HG02678 (cell line): ENCODE measurements around the gene LIMA1.
"Not testable (repeated sequence)": the region's sequence is repeated elsewhere in the genome, so short reads cannot be mapped to it uniquely, and the experiment has no call there.

Experiments
- ATAC-seq: cut with Tn5 transposase; IDR thresholded peaks from one replicate; pipeline ENCODE4 v1.9.1; 2021; ENCODE audit warnings: mild to moderate bottlenecking, moderate library complexity; ENCODE audit not compliant: unreplicated experiment

LIMA1 gene

DNA sequence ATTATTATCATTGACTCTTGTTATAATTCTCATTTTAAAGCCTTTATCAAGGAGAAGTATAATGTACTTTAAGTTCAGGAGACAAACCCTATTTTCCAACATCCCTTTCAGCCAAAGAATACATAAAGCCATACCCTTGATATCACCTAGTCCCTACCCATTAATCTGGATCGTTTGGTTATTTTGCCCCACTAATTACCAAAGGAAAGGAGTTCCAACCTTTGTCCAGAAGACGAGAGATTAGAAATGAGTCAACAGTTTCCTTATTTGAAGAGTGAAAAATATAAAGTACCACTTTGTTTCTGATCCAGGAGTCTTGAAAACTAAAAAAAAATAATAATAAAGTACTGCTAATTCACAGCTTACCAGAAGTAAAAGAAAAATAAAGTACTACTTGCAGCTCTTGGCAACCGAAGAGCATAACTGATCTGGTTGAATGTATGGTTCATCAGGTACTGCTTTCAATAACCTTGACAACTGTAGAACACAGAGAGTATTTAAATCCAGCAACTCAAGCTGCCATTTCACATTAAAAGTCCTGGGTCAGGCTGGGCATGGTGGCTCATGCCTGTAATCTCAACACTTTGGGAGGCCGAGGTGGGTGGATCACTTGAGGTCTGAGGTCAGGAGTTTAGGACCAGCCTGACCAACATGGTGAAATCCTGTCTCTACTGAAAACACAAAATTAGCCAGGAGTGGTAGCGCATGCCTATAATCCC is 33.7 kb downstream of the LIMA1 start:
- ATAC-seq, result no peak

DNA sequence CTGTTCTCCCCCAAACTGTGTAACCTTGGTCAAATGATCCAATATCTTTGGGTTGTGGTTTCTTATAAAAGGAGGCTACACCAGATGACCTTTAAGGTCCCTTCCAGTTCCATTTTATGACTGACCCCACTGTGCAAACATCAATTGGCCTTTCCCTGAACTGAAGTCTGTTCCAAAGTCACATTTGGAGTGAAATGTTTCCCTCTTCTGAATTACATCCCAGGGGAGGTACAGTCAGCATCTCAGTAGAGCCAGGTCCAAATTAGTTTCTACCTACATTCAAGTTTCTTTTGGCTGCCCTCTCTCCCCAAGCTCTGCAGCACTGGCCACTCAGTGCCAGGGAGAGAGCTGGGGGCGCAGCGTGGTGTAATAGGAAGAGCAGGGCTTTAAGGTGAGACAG is 34.4 kb downstream of the LIMA1 start:
- no peak for ATAC-seq

- no peak for ATAC-seq
These were observed 34.9 kb downstream of the LIMA1 start for GRCh38 chr12:50248411-50248810.

GRCh38 chr12:50247665-50248064 is 35.7 kb downstream of the LIMA1 start:
- ATAC-seq, result not testable (repeated sequence)

DNA sequence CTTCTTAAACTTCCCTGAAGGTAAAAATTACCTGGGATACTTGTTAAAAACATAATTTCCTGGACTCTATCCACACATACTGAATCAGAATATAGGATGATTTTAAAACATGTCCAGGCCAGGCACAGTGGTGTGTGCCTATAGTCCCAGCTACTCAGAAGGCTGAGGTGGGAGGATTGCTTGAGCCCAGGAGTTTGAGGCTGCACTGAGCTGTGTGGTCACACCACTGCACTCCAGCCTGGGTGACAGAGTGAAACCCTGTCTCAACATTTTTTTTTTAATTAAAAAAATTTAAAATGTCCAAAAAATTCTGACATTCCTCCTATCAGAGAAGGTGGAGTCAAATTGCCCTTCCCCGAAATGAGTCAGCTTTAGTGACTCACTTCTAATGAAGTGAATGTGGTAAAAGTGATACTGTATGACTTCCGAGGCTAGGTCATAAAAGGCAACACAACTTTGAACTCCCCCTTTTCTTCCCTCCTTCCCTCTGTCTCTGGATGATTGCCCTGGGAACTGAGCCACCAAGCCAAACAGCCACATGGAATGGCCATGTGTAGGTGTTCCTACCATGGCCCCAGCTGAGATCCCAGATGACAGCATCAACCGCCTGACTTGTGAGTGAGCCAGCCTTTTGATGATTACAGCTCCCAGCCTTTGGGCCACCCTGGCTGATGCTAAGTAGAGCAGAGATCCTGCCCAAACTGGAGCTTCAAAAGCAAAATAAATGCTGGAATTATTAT is 36.3 kb downstream of the LIMA1 start:
- ATAC-seq, result no peak

DNA sequence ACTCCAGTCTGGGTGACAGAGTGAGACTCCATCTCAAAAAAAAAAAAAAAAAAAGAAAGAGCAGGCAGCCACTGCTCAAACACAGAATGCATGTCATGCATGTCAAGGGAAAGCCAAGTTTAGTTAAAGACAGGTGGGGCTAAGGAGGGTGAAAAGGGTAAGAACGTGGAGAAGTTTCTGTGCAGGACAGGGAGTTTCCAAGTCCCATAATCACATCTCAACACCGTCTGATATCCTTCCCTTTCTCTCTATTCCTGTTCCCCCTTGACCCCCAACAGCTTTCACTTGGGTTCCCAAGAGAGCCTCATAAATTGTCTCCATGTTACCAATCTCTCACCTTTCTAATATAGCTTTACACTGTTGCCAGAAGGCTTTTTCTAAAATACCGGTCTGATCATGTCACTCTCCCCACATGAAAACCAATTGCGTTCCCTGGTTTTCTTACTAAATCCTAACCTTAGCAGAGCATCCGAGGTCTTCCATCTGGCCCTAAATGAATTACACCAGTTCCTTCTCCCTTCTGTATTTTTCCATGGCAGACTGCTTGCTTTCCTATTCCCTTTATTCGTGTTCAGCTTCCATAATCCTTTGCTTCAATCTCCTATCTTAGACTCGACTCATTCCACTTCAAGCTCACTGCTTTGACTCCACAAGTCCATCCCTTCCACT is 37.0 kb downstream of the LIMA1 start:
- ATAC-seq, result no peak

- no peak for ATAC-seq
These were observed 39.8 kb downstream of the LIMA1 start for GRCh38 chr12:50243507-50243906.

GRCh38 chr12:50242751-50243191 is 40.5 kb downstream of the LIMA1 start:
- ATAC-seq, result no peak

DNA sequence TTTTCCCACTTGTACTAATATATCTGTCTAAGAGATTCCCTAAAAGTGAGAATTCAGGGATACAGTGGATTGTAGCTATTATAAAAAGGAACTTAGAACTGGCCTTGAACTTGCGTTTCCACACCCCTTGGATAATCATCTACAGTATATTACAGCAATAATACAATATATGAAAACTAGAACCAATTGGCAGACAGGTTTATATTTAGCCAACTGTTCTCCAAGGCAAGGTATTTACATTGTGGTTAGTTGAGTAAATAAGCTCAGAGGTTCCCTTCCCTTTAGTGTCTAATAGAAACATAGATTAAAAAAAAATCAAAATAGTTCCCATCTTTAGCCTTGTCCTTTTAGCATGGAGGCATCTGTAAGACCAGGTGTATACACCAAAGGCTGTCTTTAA is 42.1 kb downstream of the LIMA1 start:
- ATAC-seq, result no peak

DNA sequence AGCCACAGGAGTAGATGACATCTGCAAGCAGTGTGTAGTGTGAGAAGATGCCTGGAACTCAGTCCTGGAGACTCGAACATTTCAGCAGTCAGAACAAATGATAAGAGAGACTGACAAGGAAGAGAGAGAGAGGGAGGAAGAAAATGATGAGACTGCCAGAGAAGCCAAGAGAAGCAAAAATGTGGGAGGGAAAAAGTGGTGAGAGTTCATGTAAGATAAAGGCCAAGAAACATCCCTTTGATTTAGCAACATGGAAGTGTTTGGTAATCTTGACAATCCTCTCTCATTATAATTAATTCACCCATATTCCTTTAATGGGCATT is 42.6 kb downstream of the LIMA1 start:
- no peak for ATAC-seq

DNA sequence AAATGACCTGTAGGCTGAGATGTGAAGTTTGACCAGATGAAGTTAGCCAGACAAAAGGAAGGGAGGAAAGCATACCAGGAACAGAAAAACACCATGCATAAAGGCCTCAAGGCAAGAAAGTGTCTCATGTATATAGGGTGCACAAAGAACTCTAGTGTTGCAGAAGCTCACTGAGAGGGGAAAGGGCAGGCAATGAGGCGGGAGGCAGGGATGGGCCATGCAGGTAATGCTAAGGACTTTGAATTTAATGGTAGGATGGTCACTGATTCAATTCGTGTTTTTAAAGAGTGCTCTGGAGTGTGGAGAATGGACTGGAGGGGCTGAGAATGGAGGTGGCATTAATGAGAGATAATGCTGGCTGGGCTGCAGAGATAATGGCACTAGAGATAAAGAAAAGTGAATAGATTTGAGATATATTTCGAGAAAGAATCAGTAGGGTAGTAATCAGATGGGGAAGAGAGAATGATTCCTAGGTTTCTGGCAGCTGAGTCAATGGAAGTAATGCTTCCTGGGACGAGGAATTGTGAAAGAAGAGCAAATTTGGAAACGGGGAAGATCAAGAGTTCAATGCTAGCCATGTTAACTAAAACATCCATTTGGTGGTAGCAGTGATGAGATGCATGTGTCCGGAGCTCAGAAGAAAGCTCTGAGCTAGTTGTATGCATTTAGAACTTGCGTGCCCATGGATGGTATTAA is 43.1 kb downstream of the LIMA1 start:
- ATAC-seq, result no peak

GRCh38 chr12:50239355-50239891 is 43.9 kb downstream of the LIMA1 start:
- ATAC-seq, result no peak

- no peak for ATAC-seq
These were observed 49.0 kb downstream of the LIMA1 start for GRCh38 chr12:50234347-50234746.

GRCh38 chr12:50232771-50233209 is 50.5 kb downstream of the LIMA1 start:
- no peak for ATAC-seq

- ATAC-seq, result no peak
These were observed 51.1 kb downstream of the LIMA1 start for GRCh38 chr12:50232206-50232605.

DNA sequence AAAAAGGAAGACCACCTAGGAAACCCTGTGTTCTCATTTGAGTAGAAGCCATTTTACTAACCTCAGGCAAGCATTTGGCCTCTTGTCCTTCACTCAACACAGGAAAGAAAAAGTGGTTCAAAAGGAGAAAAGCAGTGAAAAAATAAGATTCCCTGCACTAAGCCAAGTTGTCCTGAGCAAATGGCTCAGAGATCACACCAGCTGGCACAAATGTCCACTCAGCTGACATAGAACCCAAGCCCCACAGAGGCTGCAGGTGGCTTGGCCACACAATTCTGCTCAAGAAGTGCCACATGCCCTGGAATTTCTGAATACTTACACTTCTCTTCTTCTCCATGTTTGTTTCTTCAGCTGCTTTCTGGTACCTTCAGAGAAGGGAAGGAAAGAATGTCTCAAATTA is 52.0 kb downstream of the LIMA1 start:
- no peak for ATAC-seq

DNA sequence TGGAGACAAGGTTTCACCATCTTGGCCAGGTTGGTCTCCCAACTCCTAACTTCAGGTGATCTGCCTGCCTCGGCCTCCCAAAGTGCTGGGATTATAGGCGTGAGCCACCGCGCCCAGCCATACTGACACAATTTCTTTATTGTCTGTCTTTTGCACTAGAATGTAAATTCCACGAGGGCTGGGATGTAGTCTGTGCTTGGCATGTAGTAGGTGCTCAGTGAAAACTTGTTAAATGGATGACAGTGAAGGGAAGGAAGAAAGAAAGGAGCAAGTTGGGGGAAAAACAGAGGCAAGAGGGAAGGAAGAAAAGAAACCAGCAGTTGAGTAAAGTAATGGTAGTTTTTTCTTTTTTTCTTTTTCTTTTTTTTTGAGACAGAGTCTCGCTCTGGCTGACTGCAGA is 53.1 kb downstream of the LIMA1 start:
- no peak for ATAC-seq

GRCh38 chr12:50224026-50224692 is 59.2 kb downstream of the LIMA1 start:
- peak; percentile 39 for ATAC-seq

DNA sequence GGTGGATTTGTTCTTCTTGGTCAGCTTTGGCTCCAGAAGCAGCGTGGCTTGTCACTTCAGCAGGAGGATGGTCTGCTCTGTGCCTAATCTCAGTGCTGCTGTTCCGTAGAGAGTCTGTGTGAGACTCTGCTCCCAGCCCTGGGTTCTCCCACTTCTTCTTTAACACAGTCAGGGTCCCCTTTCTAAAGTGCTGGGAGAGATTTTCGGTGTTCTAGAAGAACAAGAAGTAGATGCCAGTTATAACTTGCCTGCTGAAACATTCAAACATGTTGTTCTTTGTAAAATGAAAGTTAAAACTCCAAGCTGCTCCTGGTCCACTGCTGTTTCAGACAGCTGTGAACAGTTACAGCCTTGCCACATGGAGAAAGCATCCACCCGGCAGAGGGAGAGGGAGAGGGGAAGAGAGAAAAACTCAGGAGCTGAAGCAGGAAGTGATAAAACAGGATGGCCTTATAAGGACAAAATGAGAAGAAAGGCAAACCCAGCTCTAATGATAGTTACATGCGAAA is 61.0 kb downstream of the LIMA1 start:
- no peak for ATAC-seq

DNA sequence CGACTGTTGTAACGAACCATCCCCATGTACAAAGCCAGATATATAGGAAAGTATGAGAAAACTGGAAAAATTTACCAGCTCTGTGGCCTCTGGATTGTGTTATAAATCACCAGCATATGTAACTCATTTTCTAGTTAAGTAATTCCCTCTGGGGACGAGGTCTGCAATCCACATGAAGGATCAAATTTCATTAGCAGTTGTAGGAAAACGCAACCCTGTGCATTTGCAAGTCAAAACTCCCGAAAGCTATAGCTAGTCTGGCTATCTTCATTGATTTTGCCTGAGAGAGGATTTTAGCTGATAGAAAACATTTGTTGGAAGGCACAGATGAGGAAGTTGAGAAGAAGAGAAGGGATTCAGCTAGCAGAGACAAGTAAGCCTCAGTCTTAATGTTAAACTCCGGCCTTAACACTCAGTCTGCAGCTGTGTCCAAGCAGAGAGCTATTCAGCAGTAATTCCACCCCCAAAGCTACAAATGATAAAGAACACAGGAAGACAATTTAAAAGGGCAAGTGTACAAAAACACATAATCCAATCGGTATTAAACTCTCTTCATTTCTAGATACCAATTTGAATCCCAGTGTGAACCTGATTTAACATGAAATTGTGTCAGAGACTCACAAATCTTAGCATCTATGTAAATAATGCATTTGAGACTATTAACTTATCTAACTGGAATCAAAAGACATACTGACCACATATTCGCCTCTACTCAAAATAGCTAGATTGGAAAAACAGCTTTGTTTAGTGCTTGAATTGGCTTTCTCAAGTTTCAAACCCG is 61.9 kb downstream of the LIMA1 start:
- peak; percentile 35 for ATAC-seq
